ENCODE measurements around the gene IPO11. TPM values are rescaled to one million over a fixed set of nuclear protein-coding genes. Genes with fewer than 3 reads are reported as not detected.
"Not testable (repeated sequence)": the region's sequence is repeated elsewhere in the genome, so short reads cannot be mapped to it uniquely, and the experiment has no call there.

IPO11 gene
- total RNA-seq, 2 experiments from 2014 or later = 59.7 to 61.2 TPM

GRCh38 chr5:62653864-62654575 is 241.5 kb downstream of the IPO11 start:
- H3K36me3 Mint-ChIP-seq (ENCODE audit: low read depth) = no peaks in the 10 kb centered on the region
- ATAC-seq = no peak
- CTCF ChIA-PET = no interaction called here

GRCh38 chr5:62657772-62658171 is 245.2 kb downstream of the IPO11 start:
- H3K9me3 Mint-ChIP-seq = peaks cover 12% of the 10 kb centered on the region
- H3K27ac Mint-ChIP-seq; DNase-seq; H3K27me3 Mint-ChIP-seq; H3K4me1 Mint-ChIP-seq (ENCODE audit: low read depth); POLR2A ChIA-PET; CTCF ChIA-PET; H3K4me3 Mint-ChIP-seq; intact Hi-C loops (cut with micrococcal nuclease); H3K36me3 Mint-ChIP-seq (ENCODE audit: low read depth); ATAC-seq: not testable (repeated sequence)

More at GRCh38 chr5:62653864-62654575, 241.5 kb downstream of the IPO11 start:
- POLR2A ChIA-PET = interaction anchor here (1.2 kb wide), 1 partner anchor 106 kb away, joined by 3 read pairs; no protein-coding TSS in a partner anchor
- Mint-ChIP-seq H3K9me3 (peaks cover 6% of the 10 kb centered on the region), H3K27me3 (no peaks in the 10 kb centered on the region), H3K27ac (peak overlapping the region; percentile 4), H3K4me3 (no peak overlapping the region), H3K4me1 (ENCODE audit: low read depth) (no peaks in the 10 kb centered on the region)
- intact Hi-C loops (cut with micrococcal nuclease) = no loop called here
- TF ChIP-seq CTCF (IDR thresholded peaks at IDR 0.05) = no peak
- no peak for DNase-seq

- Mint-ChIP-seq H3K27ac (no peak overlapping the region), H3K27me3 (no peaks in the 10 kb centered on the region), H3K36me3 (ENCODE audit: low read depth) (no peaks in the 10 kb centered on the region), H3K4me1 (ENCODE audit: low read depth) (no peaks in the 10 kb centered on the region), H3K4me3 (no peak overlapping the region), H3K9me3 (peaks cover 9% of the 10 kb centered on the region)
- ChIA-PET POLR2A (interaction anchor here (0.7 kb wide), 1 partner anchor 463 kb away, joined by 3 read pairs; no protein-coding TSS in a partner anchor), CTCF (no interaction called here)
- ATAC-seq (no peak), DNase-seq (no peak)
- no peak for TF ChIP-seq CTCF (IDR thresholded peaks at IDR 0.05)
- intact Hi-C loops (cut with micrococcal nuclease) = no loop called here
Measured at GRCh38 chr5:62661126-62661525, 248.6 kb downstream of the IPO11 start.

GRCh38 chr5:62662521-62662920 is 250.0 kb downstream of the IPO11 start:
- TF ChIP-seq CTCF (IDR thresholded peaks at IDR 0.05) = no peak
- Mint-ChIP-seq H3K4me1 (ENCODE audit: low read depth) (no peaks in the 10 kb centered on the region), H3K4me3 (no peak overlapping the region), H3K27ac (no peak overlapping the region), H3K36me3 (ENCODE audit: low read depth) (no peaks in the 10 kb centered on the region), H3K9me3 (peaks cover 8% of the 10 kb centered on the region), H3K27me3 (no peaks in the 10 kb centered on the region)
- DNase-seq (no peak), ATAC-seq (no peak)
- ChIA-PET CTCF (interaction anchor here (1.0 kb wide), 1 partner anchor 14 kb away, joined by 3 read pairs; no protein-coding TSS in a partner anchor), POLR2A (no interaction called here)
- intact Hi-C loops (cut with micrococcal nuclease) = no loop called here

- Mint-ChIP-seq H3K9me3 (no peaks in the 10 kb centered on the region), H3K27me3 (no peaks in the 10 kb centered on the region), H3K4me3 (no peak overlapping the region), H3K36me3 (ENCODE audit: low read depth) (no peaks in the 10 kb centered on the region), H3K4me1 (ENCODE audit: low read depth) (no peaks in the 10 kb centered on the region), H3K27ac (no peak overlapping the region)
- DNase-seq (no peak), ATAC-seq (no peak)
- TF ChIP-seq CTCF (IDR thresholded peaks at IDR 0.05) = no peak
- ChIA-PET CTCF (no interaction called here), POLR2A (no interaction called here)
- intact Hi-C loops (cut with micrococcal nuclease) = no loop called here
Measured at GRCh38 chr5:62671479-62671878, 258.9 kb downstream of the IPO11 start.

GRCh38 chr5:62676596-62676995 is 264.0 kb downstream of the IPO11 start:
- H3K36me3 Mint-ChIP-seq (ENCODE audit: low read depth); POLR2A ChIA-PET; H3K27me3 Mint-ChIP-seq; intact Hi-C loops (cut with micrococcal nuclease); ATAC-seq; H3K27ac Mint-ChIP-seq; CTCF ChIA-PET; H3K4me1 Mint-ChIP-seq (ENCODE audit: low read depth); H3K4me3 Mint-ChIP-seq; H3K9me3 Mint-ChIP-seq; DNase-seq: not testable (repeated sequence)
